HG02763 (cell line): ENCODE data around the gene TRPV4.

Experiments
- ATAC-seq: cut with Tn5 transposase; IDR thresholded peaks from one replicate; pipeline ENCODE4 v1.9.1; 2021; ENCODE audit warnings: mild to moderate bottlenecking, moderate library complexity; ENCODE audit not compliant: unreplicated experiment

TRPV4 gene

GRCh38 chr12:109782326-109782703, 50.9 kb downstream of the TRPV4 start:
- ATAC-seq, result no peak

GRCh38 chr12:109781668-109782325, 51.4 kb downstream of the TRPV4 start:
- ATAC-seq, result no peak

GRCh38 chr12:109779382-109779781, 53.8 kb downstream of the TRPV4 start:
- no peak for ATAC-seq

GRCh38 chr12:109778684-109779083, 54.5 kb downstream of the TRPV4 start:
- no peak for ATAC-seq

GRCh38 chr12:109777544-109777943, 55.7 kb downstream of the TRPV4 start:
- no peak for ATAC-seq

GRCh38 chr12:109776624-109777023, 56.6 kb downstream of the TRPV4 start:
- ATAC-seq, result no peak

- ATAC-seq, result no peak
These were observed 57.9 kb downstream of the TRPV4 start for GRCh38 chr12:109775172-109775881.

GRCh38 chr12:109773384-109774011, 59.7 kb downstream of the TRPV4 start:
- ATAC-seq, result no peak

GRCh38 chr12:109772622-109773321, 60.4 kb downstream of the TRPV4 start:
- no peak for ATAC-seq

- ATAC-seq, result no peak
These were observed 61.2 kb downstream of the TRPV4 start for GRCh38 chr12:109771746-109772621.

- no peak for ATAC-seq
These were observed 62.1 kb downstream of the TRPV4 start for GRCh38 chr12:109770861-109771670.

- no peak for ATAC-seq
These were observed 62.9 kb downstream of the TRPV4 start for GRCh38 chr12:109770104-109770860.

GRCh38 chr12:109768901-109769670, 64.1 kb downstream of the TRPV4 start:
- no peak for ATAC-seq

GRCh38 chr12:109767991-109768900, 65.0 kb downstream of the TRPV4 start:
- ATAC-seq, result no peak

GRCh38 chr12:109767456-109767855, 65.7 kb downstream of the TRPV4 start:
- no peak for ATAC-seq

GRCh38 chr12:109766251-109766778, 66.9 kb downstream of the TRPV4 start:
- ATAC-seq, result no peak

- no peak for ATAC-seq
These were observed 67.8 kb downstream of the TRPV4 start for GRCh38 chr12:109765446-109765810.
